DND-41 (cell line): Measurements from ENCODE around the gene ANKRD31.

ENCODE experiments used
- CTCF ChIP-seq: IDR thresholded peaks from 2 replicates; pipeline ENCODE4 v1.5.1; 2012; ENCODE audit warnings: borderline replicate concordance, low read length, moderate library complexity, mild to moderate bottlenecking; ENCODE audit not compliant: poor library complexity, severe bottlenecking; ENCODE audit errors: extremely low read depth
- EZH2 ChIP-seq: IDR thresholded peaks from 3 replicates; pipeline ENCODE4 v1.6.1; 2012; ENCODE audit warnings: borderline replicate concordance, low read depth, mild to moderate bottlenecking, moderate library complexity, low read length, inconsistent platforms; ENCODE audit not compliant: severe bottlenecking

GRCh38 chr5:75192804-75193203 is 43.9 kb downstream of the ANKRD31 start:
- TF ChIP-seq CTCF (no peak), EZH2 (no peak)
